ENCODE measurements around the gene SPDL1.

The SPDL1 gene

DNA sequence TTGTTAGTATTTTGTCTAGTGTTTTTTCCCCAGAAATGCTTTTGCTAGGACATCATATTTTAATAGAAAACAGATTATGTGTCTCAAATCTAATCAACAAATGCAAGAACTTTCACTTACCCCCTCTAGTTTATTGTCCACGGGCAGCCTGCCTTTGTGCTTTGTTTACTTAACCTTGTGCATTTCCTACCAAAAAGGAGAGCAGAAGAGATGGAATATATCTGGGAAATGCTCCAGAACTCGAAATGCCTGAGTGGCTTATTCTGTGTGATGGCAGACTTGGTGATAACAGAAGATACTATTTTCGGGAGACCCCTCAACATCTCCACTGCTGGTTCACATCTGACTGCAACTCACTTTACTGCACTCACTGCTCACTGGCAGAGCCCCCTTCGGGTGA, 33.3 kb upstream of the SPDL1 start:
- ChIA-PET CTCF (interaction anchor here (1.0 to 5.3 kb wide), 7 partner anchors 12 to 844 kb away, joined by 3 to 75 read pairs (median 14); no protein-coding TSS in a partner anchor), POLR2A (interaction anchor here (1.0 kb wide), 1 partner anchor 199 kb away, joined by 3 read pairs; no protein-coding TSS in a partner anchor)
- no peak overlapping the region for H3K4me3 ChIP-seq (ENCODE audit: low read depth, low read length)

DNA sequence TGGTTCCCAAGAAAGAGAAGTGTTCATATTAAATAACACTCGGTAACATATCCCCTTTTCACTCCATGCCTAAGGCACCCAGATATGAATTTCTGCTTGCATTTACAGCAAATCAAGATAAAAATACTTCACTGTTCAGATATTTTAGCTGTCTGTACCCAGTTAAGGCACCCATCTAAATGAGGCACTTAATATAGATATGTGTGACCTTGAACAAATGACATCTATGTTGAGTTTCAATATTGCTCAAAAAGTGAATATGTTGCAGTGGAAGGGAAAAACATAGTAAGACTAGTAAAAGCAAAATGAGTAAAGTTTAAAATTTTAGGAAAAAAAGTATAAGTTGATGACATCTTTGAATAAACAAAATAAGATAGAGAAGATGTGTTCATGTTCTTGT, 32.4 kb upstream of the SPDL1 start:
- no peak for DNase-seq (ENCODE audit: low read depth, low spot score)
- ChIA-PET POLR2A (no interaction called here), CTCF (interaction anchor here (4.2 to 5.3 kb wide), 2 partner anchors 563 to 845 kb away, joined by 27 to 75 read pairs; no protein-coding TSS in a partner anchor)
- TF ChIP-seq, protein P1, sequence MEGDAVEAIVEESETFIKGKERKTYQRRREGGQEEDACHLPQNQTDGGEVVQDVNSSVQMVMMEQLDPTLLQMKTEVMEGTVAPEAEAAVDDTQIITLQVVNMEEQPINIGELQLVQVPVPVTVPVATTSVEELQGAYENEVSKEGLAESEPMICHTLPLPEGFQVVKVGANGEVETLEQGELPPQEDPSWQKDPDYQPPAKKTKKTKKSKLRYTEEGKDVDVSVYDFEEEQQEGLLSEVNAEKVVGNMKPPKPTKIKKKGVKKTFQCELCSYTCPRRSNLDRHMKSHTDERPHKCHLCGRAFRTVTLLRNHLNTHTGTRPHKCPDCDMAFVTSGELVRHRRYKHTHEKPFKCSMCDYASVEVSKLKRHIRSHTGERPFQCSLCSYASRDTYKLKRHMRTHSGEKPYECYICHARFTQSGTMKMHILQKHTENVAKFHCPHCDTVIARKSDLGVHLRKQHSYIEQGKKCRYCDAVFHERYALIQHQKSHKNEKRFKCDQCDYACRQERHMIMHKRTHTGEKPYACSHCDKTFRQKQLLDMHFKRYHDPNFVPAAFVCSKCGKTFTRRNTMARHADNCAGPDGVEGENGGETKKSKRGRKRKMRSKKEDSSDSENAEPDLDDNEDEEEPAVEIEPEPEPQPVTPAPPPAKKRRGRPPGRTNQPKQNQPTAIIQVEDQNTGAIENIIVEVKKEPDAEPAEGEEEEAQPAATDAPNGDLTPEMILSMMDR (IDR thresholded peaks at IDR 0.05; ENCODE audit: insufficient read depth, low read length, missing control alignments) = no peak
- H3K4me3 ChIP-seq (ENCODE audit: low read depth, low read length) = no peak overlapping the region

More for the DNA sequence above, 33.3 kb upstream of the SPDL1 start:
- TF ChIP-seq, protein P1 (IDR thresholded peaks at IDR 0.05; ENCODE audit: insufficient read depth, low read length, missing control alignments) = no peak
- no peak for DNase-seq (ENCODE audit: low read depth, low spot score)

DNA sequence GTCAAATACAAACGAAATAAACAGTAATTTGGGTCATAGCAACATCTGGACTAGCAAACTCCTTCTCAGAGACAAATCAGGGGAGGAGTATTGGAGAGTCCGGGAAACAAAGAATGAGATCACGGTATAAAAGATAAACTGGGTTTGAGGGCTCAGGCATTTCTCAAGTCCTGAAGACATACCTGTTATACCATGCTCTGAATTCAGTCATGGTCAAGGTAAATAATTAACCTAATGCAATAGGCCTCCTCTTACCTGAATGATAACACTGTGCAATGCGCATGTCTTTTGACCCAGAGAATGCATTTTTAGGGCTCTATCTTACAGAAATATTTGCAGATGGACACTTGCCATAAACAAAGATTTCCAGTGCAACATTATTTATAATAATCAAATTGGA, 31.9 kb upstream of the SPDL1 start:
- ChIA-PET POLR2A (no interaction called here), CTCF (interaction anchor here (5.3 kb wide), 1 partner anchor 563 kb away, joined by 75 read pairs; no protein-coding TSS in a partner anchor)
- no peak overlapping the region for H3K4me3 ChIP-seq (ENCODE audit: low read depth, low read length)
- DNase-seq (ENCODE audit: low read depth, low spot score) = no peak
- TF ChIP-seq, protein P1 (IDR thresholded peaks at IDR 0.05; ENCODE audit: insufficient read depth, low read length, missing control alignments) = no peak

DNA sequence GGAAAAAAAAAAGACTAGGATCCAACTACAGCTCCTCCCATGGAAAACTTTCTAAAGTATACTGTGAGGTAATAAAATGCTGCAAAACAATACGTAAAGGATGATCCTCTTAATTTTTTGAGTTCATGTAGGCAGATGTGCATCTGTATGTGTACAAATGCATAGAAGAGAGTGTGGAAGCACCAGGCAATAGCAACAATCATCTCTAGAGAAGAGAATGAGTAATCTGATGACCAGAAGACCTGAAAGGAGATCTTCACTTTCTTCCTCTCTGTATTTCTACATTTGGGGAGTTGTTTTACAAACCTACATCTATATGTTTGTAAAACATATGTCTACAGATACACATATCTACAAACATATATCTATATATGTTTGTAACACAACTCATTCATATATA, 29.3 kb upstream of the SPDL1 start:
- TF ChIP-seq, protein P1 (IDR thresholded peaks at IDR 0.05; ENCODE audit: insufficient read depth, low read length, missing control alignments) = no peak
- ChIA-PET POLR2A (no interaction called here), CTCF (interaction anchor here (1.3 kb wide), 1 partner anchor 27 kb away, joined by 4 read pairs; no protein-coding TSS in a partner anchor)
- no peak overlapping the region for H3K4me3 ChIP-seq (ENCODE audit: low read depth, low read length)
- no peak for DNase-seq (ENCODE audit: low read depth, low spot score)

DNA sequence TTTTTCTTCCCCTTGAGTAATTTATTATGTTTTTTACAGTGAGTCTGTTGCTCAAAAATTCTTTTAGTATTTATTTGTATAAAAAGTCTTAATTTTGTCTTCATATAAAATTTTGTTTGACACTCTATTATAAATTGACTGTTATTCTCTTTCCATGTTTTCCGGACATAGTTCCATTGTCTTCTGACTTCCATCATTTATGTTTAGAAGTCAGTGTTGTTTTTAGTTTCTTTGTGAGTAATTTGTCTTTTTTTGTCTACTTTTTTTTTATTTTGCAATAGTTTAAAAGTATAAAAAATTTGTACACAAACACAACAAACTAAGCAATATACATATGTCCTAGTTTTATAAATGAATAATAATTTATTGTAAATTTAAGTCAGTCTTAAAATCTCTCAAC, 25.7 kb upstream of the SPDL1 start:
- TF ChIP-seq, protein P1 (IDR thresholded peaks at IDR 0.05; ENCODE audit: insufficient read depth, low read length, missing control alignments) = no peak
- ChIA-PET CTCF (interaction anchor here (2.8 kb wide), 1 partner anchor 570 kb away, joined by 12 read pairs; no protein-coding TSS in a partner anchor), POLR2A (no interaction called here)
- DNase-seq (ENCODE audit: low read depth, low spot score) = no peak
- H3K4me3 ChIP-seq (ENCODE audit: low read depth, low read length) = no peak overlapping the region

DNA sequence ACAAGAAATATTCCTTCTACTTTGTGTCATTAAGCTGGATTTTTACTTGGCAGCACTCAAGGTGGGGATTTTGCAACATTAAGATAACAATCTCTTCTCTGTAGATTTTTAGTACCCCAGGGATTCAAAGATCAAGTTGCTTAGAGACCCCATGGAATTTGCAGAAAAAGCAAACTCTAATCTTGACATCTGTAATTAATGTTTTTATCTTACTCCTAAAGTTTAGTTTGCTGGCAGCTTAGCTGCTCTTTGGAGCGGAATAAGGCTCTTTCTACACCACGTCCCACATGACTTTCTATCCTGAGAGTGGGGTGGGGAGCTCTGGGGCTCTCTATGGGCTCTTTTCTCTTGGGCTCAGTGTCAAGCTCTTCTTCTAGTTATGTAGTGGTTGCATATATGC, 21.7 kb upstream of the SPDL1 start:
- POLR2A ChIA-PET = no interaction called here
- H3K4me3 ChIP-seq (ENCODE audit: low read depth, low read length) = no peak overlapping the region
- CTCF ChIA-PET = interaction anchor here (1.1 to 1.5 kb wide), 4 partner anchors 12 to 614 kb away, joined by 3 to 4 read pairs (median 4); no protein-coding TSS in a partner anchor
- no peak for DNase-seq (ENCODE audit: low read depth, low spot score)
- TF ChIP-seq, protein P1 (IDR thresholded peaks at IDR 0.05; ENCODE audit: insufficient read depth, low read length, missing control alignments) = no peak
